ENCODE data around the gene G3BP2. TPM values are rescaled to one million over a fixed set of nuclear protein-coding genes. Genes with fewer than 3 reads are reported as not detected.
"Not testable (repeated sequence)": the region's sequence is repeated elsewhere in the genome, so short reads cannot be mapped to it uniquely, and the experiment has no call there.

The G3BP2 gene
- total RNA-seq, 4 donors from 2014 or later = 50.5 to 67.9 (median 57.2) TPM

- H3K4me3 ChIP-seq (ENCODE audit: low read depth, poor library complexity, severe bottlenecking) = no peak overlapping the region
- DNase-seq (ENCODE audit: low spot score in 2 of 2) = no peak
- intact Hi-C loops (cut with DNase I; ENCODE audit: low total_unique reads) = no loop called here
- TF ChIP-seq POLR2A (IDR thresholded peaks at IDR 0.05) (no peak), CTCF (IDR thresholded peaks at IDR 0.05) (no peak)
Measured at GRCh38 chr4:75678473-75678872, 5.3 kb upstream of the G3BP2 start.

GRCh38 chr4:75675004-75675531 is 1.9 kb upstream of the G3BP2 start:
- no peak for TF ChIP-seq CTCF (IDR thresholded peaks at IDR 0.05)
- no peak for TF ChIP-seq POLR2A (IDR thresholded peaks at IDR 0.05)
- no peak overlapping the region for H3K4me3 ChIP-seq (ENCODE audit: low read depth, poor library complexity, severe bottlenecking)
- intact Hi-C loops (cut with DNase I; ENCODE audit: low total_unique reads) = no loop called here
- WGBS, 2 donors = 82 to 85% methylated on average over 11 of the region's 11 CpGs
- no peak for DNase-seq (ENCODE audit: low spot score in 2 of 2)

GRCh38 chr4:75673959-75674328 is 733 bp upstream of the G3BP2 start:
- peak overlapping the region; percentile 10 for H3K4me3 ChIP-seq (ENCODE audit: low read depth, poor library complexity, severe bottlenecking)
- intact Hi-C loops (cut with DNase I; ENCODE audit: low total_unique reads) = no loop called here
- TF ChIP-seq POLR2A (IDR thresholded peaks at IDR 0.05) = no peak
- TF ChIP-seq CTCF (IDR thresholded peaks at IDR 0.05) = no peak
- DNase-seq (ENCODE audit: low spot score in 2 of 2) = no peak
- WGBS, 2 donors = 24 to 31% methylated on average over 5 of the region's 5 CpGs

- H3K4me3 ChIP-seq (ENCODE audit: low read depth, poor library complexity, severe bottlenecking) = peak overlapping the region; percentile 98
- intact Hi-C loops (cut with DNase I; ENCODE audit: low total_unique reads) = no loop called here
- TF ChIP-seq CTCF (IDR thresholded peaks at IDR 0.05) = no peak
- TF ChIP-seq POLR2A (IDR thresholded peaks at IDR 0.05) = no peak
- DNase-seq (ENCODE audit: low spot score in 2 of 2) = peak; percentile 56 to 94
- WGBS, 2 donors = 0 to 1% methylated on average over 44 of the region's 44 CpGs
Measured at GRCh38 chr4:75672461-75673026, 667 bp downstream of the G3BP2 start.

GRCh38 chr4:75671802-75672421 is 1.3 kb downstream of the G3BP2 start:
- TF ChIP-seq POLR2A (IDR thresholded peaks at IDR 0.05) (no peak), CTCF (IDR thresholded peaks at IDR 0.05) (no peak)
- DNase-seq (ENCODE audit: low spot score in 2 of 2) = no peak
- peak overlapping the region; percentile 98 for H3K4me3 ChIP-seq (ENCODE audit: low read depth, poor library complexity, severe bottlenecking)
- intact Hi-C loops (cut with DNase I; ENCODE audit: low total_unique reads) = no loop called here
- 10 to 12% methylated on average over 10 of the region's 10 CpGs for WGBS, 2 donors

GRCh38 chr4:75668596-75668995 is 4.6 kb downstream of the G3BP2 start:
- TF ChIP-seq POLR2A (IDR thresholded peaks at IDR 0.05) = no peak
- no peak for TF ChIP-seq CTCF (IDR thresholded peaks at IDR 0.05)
- no peak for DNase-seq (ENCODE audit: low spot score in 2 of 2)
- intact Hi-C loops (cut with DNase I; ENCODE audit: low total_unique reads) = no loop called here
- no peak overlapping the region for H3K4me3 ChIP-seq (ENCODE audit: low read depth, poor library complexity, severe bottlenecking)

- DNase-seq (ENCODE audit: low spot score in 2 of 2); H3K4me3 ChIP-seq (ENCODE audit: low read depth, poor library complexity, severe bottlenecking); intact Hi-C loops (cut with DNase I; ENCODE audit: low total_unique reads): not testable (repeated sequence)
- WGBS, 2 donors = 84 to 88% methylated on average over 7 of the region's 7 CpGs
Measured at GRCh38 chr4:75667636-75668035, 5.6 kb downstream of the G3BP2 start.

All from lower leg skin (tissue), 4 donors.